HCT116 (cell line): Measurements from ENCODE around the gene AIMP1. TPM values are rescaled to one million over a fixed set of nuclear protein-coding genes. Genes with fewer than 3 reads are reported as not detected.
"Not testable (repeated sequence)": the region's sequence is repeated elsewhere in the genome, so short reads cannot be mapped to it uniquely, and the experiment has no call there.

Experiments
- ATAC-seq: fragments of 200-7000 bp; cut with Tn5 transposase; 2 replicates; pipeline ENCODE4 v1.9.1; 2020; ENCODE audit warnings: mild to moderate bottlenecking, moderate library complexity
- BruUV-seq: library from RNA; stranded (reverse); fragments of 400-500 nt; replicated peaks from 2 replicates; lab custom pipeline; 2021; lab: Mats Ljungman, UMichigan
- CTCF ChIA-PET: fragments of 300-600 bp; sonication (Branson Sonifier 250); formaldehyde crosslinking; loops from one replicate; lab custom pipeline; 2021; ENCODE audit warnings: antibody characterized with exemption; lab: Charles Lee
- POLR2A ChIA-PET: fragments of 300-600, 350-600 bp; sonication (Branson Sonifier 250); formaldehyde crosslinking; loops from one replicate; lab custom pipeline; 2021; ENCODE audit warnings: antibody characterized with exemption; lab: Charles Lee
- RAD21 ChIA-PET, 2 experiments: fragments of 300-600 bp; sonication (Branson Sonifier 250); formaldehyde crosslinking; loops; one replicate each; lab custom pipeline; 2023; ENCODE audit warnings: low total read pairs in 2 of 2; ENCODE audit not compliant: uncharacterized antibody in 2 of 2, unreplicated experiment in 2 of 2, low non-redundant PET in 1 of 2; lab: Charles Lee
- DNase-seq: peaks from one replicate; pipeline ENCODE4 v3.0.0-alpha.2; 2010; ENCODE audit warnings: low read depth, low spot score
- H2AFZ ChIP-seq: fragments of 200-600 bp; shearing (Covaris generic), sonication (generic); 2 replicates; pipeline ENCODE4 v1.6.1; 2017; ENCODE audit warnings: low read depth, mixed run types, mixed read lengths, antibody characterized with exemption, low read length; ENCODE audit not compliant: poor library complexity, severe bottlenecking
- H3K27ac ChIP-seq: 2 replicates; pipeline ENCODE4 v1.5.1; 2012; ENCODE audit warnings: low read depth, low read length
- H3K27me3 ChIP-seq: fragments of 200-600 bp; sonication (generic); 2 replicates; pipeline ENCODE4 v1.6.1; 2016; ENCODE audit warnings: mixed run types, low read length, mixed read lengths; ENCODE audit not compliant: insufficient read depth
- H3K36me3 ChIP-seq, 2 experiments: fragments of 200-500 bp in 1 of 2; fragments of 200-600 bp in 1 of 2; sonication (Bioruptor generic) in 1 of 2; sonication (generic) in 1 of 2; 2 replicates each; pipeline versions ENCODE4 v1.5.1 to v1.6.1; 2014 to 2016; ENCODE audit warnings: low read length in 2 of 2, inconsistent platforms in 1 of 2, mixed read lengths in 1 of 2, mixed run types in 1 of 2; ENCODE audit not compliant: insufficient read depth in 2 of 2, control insufficient read depth in 1 of 2
- H3K4me1 ChIP-seq, 2 experiments: fragments of 200-600 bp in 1 of 2; sonication (generic) in 1 of 2; 2 replicates each; pipeline versions ENCODE4 v1.5.1 to v1.6.1; 2012 to 2017; ENCODE audit warnings: low read length in 2 of 2, inconsistent platforms in 1 of 2, mild to moderate bottlenecking in 1 of 2, mixed read lengths in 1 of 2, mixed run types in 1 of 2, moderate library complexity in 1 of 2; ENCODE audit not compliant: insufficient read depth in 2 of 2, control insufficient read depth in 1 of 2
- H3K4me2 ChIP-seq: fragments of 200-600 bp; sonication (generic); 2 replicates; pipeline ENCODE4 v1.6.1; 2017; ENCODE audit warnings: mixed run types, low read length, mixed read lengths
- H3K4me3 ChIP-seq, 2 experiments: fragments of 200-600 bp in 1 of 2; sonication (generic) in 1 of 2; replicated peaks in 1 of 2; 2 replicates each; pipeline ENCODE4 v1.5.1; 2011 to 2016; ENCODE audit warnings: low read length in 2 of 2, control low read depth in 1 of 2, low read depth in 1 of 2, mild to moderate bottlenecking in 1 of 2, mixed read lengths in 1 of 2, mixed run types in 1 of 2
- H3K79me2 ChIP-seq: fragments of 200-600 bp; sonication (generic); 2 replicates; pipeline ENCODE4 v1.6.1; 2017; ENCODE audit warnings: mild to moderate bottlenecking, mixed run types, low read length, moderate library complexity, mixed read lengths; ENCODE audit not compliant: insufficient read depth
- H3K9ac ChIP-seq: fragments of 200-600 bp; sonication (generic); 2 replicates; pipeline ENCODE4 v1.6.1; 2016; ENCODE audit warnings: low read length, mixed read lengths
- H3K9me2 ChIP-seq: fragments of 200-600 bp; sonication (generic), shearing (Covaris generic); 2 replicates; pipeline ENCODE4 v1.6.1; 2017; ENCODE audit warnings: mixed run types, mild to moderate bottlenecking, moderate library complexity; ENCODE audit not compliant: insufficient read depth
- H3K9me3 ChIP-seq, 2 experiments: fragments of 200-500 bp in 1 of 2; fragments of 200-600 bp in 1 of 2; sonication (Bioruptor generic) in 1 of 2; sonication (generic) in 1 of 2; 2 replicates each; pipeline ENCODE4 v1.6.1; 2014 to 2017; ENCODE audit warnings: low read length in 2 of 2, mixed read lengths in 2 of 2, inconsistent platforms in 1 of 2, low read depth in 1 of 2, mild to moderate bottlenecking in 1 of 2, mixed run types in 1 of 2, moderate library complexity in 1 of 2; ENCODE audit not compliant: control insufficient read depth in 1 of 2, insufficient read depth in 1 of 2
- H4K20me1 ChIP-seq: fragments of 200-600 bp; sonication (generic), shearing (Covaris generic); 2 replicates; pipeline ENCODE4 v1.6.1; 2017; ENCODE audit warnings: mixed run types, mild to moderate bottlenecking, moderate library complexity; ENCODE audit not compliant: insufficient read depth
- ATF3 ChIP-seq: IDR thresholded peaks from 2 replicates; pipeline ENCODE4 v1.6.1; 2012
- CEBPB ChIP-seq: IDR thresholded peaks from 2 replicates; pipeline ENCODE4 v1.6.1; 2012; ENCODE audit warnings: low read depth
- EGR1 ChIP-seq: IDR thresholded peaks from 2 replicates; pipeline ENCODE4 v1.6.1; 2012; ENCODE audit warnings: low read depth
- POLR2AphosphoS5 ChIP-seq: IDR thresholded peaks from 2 replicates; pipeline ENCODE4 v1.6.1; 2011; ENCODE audit warnings: mild to moderate bottlenecking, low read depth, low read length, moderate library complexity
- SIN3A ChIP-seq: IDR thresholded peaks from 2 replicates; pipeline ENCODE4 v1.6.1; 2012; ENCODE audit warnings: low read depth
- SRF ChIP-seq: IDR thresholded peaks from 2 replicates; pipeline ENCODE4 v1.6.1; 2012; ENCODE audit warnings: low read depth
- intact Hi-C: fragments of 100-400 bp; cut with micrococcal nuclease; formaldehyde crosslinking; loops from 2 replicates; pipeline ENCODE4 v1.10.0; 2022
- total RNA-seq: library from RNA; stranded (reverse); gene quantifications from one replicate; pipeline ENCODE4 v1.2.1, GENCODE V29; 2021; ENCODE audit not compliant: unreplicated experiment
- TF ChIP-seq, protein P1 (sequence below): IDR thresholded peaks from 2 replicates; pipeline ENCODE4 v1.6.1; 2012; ENCODE audit warnings: low read depth

Gene AIMP1
- total RNA-seq, 1 experiment from 2014 or later = 67.4 TPM

DNA sequence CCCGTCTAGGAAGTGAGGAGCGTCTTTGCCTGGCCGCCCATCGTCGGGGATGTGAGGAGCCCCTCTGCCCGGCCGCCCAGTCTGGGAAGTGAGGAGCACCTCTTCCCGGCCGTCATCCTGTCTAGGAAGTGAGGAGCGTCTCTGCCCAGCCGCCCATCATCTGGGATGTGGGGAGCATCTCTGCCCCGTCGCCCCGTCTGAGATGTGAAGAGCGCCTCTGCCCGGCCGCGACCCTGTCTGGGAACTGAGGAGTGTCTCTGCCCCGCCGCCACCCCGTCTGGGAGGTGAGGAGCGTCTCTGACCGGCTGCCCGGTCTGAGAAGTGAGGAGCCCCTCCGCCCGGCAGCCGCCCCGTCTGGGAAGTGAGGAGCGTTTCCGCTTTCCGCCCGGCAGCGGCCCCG is 4.8 kb downstream of the AIMP1 start:
- H3K27ac ChIP-seq, CTCF ChIA-PET, H2AFZ ChIP-seq, H3K27me3 ChIP-seq, H3K9me3 ChIP-seq, H3K36me3 ChIP-seq, POLR2A ChIA-PET, H3K9me2 ChIP-seq, H3K4me3 ChIP-seq, RAD21 ChIA-PET, H3K9ac ChIP-seq, BruUV-seq, DNase-seq, intact Hi-C loops, H3K4me2 ChIP-seq, ATAC-seq, H4K20me1 ChIP-seq, H3K4me1 ChIP-seq: not testable (repeated sequence)
- peaks cover 83% of the 10 kb centered on the region for H3K79me2 ChIP-seq

GRCh38 chr4:106321814-106322213 is 5.5 kb downstream of the AIMP1 start:
- H3K27me3 ChIP-seq, BruUV-seq, H3K9me3 ChIP-seq, H3K4me3 ChIP-seq, H2AFZ ChIP-seq, H3K4me2 ChIP-seq, H3K9ac ChIP-seq, intact Hi-C loops, H3K9me2 ChIP-seq, CTCF ChIA-PET, H3K27ac ChIP-seq, H3K4me1 ChIP-seq, DNase-seq, RAD21 ChIA-PET, H4K20me1 ChIP-seq, ATAC-seq, POLR2A ChIA-PET: not testable (repeated sequence)
- H3K79me2 ChIP-seq = peaks cover 78% of the 10 kb centered on the region
- peaks cover 12 to 14% of the 10 kb centered on the region in 2 experiments; a peak in 3 of 4 replicates for H3K36me3 ChIP-seq

- Histone ChIP-seq H3K27ac (no peak overlapping the region), H4K20me1 (0 out of 2 replicates have a peak, but pooled peaks cover 4% of the 10 kb centered on the region), H3K9ac (no peak overlapping the region), H3K4me1 (no peaks in the 10 kb centered on the region; a peak in 1 of 4 replicates), H3K27me3 (no peaks in the 10 kb centered on the region), H3K4me2 (no peak overlapping the region), H3K36me3 (peaks cover 24 to 25% of the 10 kb centered on the region in 2 experiments), H3K9me2 (no peaks in the 10 kb centered on the region), H3K9me3 (no peaks in the 10 kb centered on the region), H3K4me3 (no peak overlapping the region), H2AFZ (no peak overlapping the region), H3K79me2 (peaks cover 65% of the 10 kb centered on the region)
- BruUV-seq = no TSS peak
- intact Hi-C loops = no loop called here
- DNase-seq (no peak), ATAC-seq (no peak)
- CTCF ChIA-PET = no interaction called here
- POLR2A ChIA-PET = no interaction called here
- RAD21 ChIA-PET = no interaction called here
- TF ChIP-seq, protein P1, sequence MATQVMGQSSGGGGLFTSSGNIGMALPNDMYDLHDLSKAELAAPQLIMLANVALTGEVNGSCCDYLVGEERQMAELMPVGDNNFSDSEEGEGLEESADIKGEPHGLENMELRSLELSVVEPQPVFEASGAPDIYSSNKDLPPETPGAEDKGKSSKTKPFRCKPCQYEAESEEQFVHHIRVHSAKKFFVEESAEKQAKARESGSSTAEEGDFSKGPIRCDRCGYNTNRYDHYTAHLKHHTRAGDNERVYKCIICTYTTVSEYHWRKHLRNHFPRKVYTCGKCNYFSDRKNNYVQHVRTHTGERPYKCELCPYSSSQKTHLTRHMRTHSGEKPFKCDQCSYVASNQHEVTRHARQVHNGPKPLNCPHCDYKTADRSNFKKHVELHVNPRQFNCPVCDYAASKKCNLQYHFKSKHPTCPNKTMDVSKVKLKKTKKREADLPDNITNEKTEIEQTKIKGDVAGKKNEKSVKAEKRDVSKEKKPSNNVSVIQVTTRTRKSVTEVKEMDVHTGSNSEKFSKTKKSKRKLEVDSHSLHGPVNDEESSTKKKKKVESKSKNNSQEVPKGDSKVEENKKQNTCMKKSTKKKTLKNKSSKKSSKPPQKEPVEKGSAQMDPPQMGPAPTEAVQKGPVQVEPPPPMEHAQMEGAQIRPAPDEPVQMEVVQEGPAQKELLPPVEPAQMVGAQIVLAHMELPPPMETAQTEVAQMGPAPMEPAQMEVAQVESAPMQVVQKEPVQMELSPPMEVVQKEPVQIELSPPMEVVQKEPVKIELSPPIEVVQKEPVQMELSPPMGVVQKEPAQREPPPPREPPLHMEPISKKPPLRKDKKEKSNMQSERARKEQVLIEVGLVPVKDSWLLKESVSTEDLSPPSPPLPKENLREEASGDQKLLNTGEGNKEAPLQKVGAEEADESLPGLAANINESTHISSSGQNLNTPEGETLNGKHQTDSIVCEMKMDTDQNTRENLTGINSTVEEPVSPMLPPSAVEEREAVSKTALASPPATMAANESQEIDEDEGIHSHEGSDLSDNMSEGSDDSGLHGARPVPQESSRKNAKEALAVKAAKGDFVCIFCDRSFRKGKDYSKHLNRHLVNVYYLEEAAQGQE = no peak
- TF ChIP-seq EGR1 = no peak
- no peak for TF ChIP-seq CEBPB
- no peak for TF ChIP-seq ATF3
- TF ChIP-seq POLR2AphosphoS5 = no peak
- no peak for TF ChIP-seq SIN3A
- no peak for TF ChIP-seq SRF
These were observed 6.8 kb downstream of the AIMP1 start for GRCh38 chr4:106323119-106323518.
